Thyroid gland (tissue), 4 donors: ENCODE data around the gene EFCC1. TPM values are rescaled to one million over a fixed set of nuclear protein-coding genes. Genes with fewer than 3 reads are reported as not detected.

Experiments used
- DNase-seq, 2 donors: peaks; one replicate each; pipeline ENCODE4 v3.0.0-alpha.2; 2019
- H3K27ac ChIP-seq, 3 donors: fragments of 200-600 bp; sonication (generic); 1 replicate in 2 of 3; 2 replicates in 1 of 3; pipeline ENCODE4 v1.5.1; 2016 to 2019; ENCODE audit warnings: mild to moderate bottlenecking in 1 of 3, moderate library complexity in 1 of 3
- H3K27me3 ChIP-seq: fragments of 200-600 bp; sonication (generic); one replicate; pipeline ENCODE4 v1.5.1; 2019
- H3K36me3 ChIP-seq, 2 donors: fragments of 200-600 bp; sonication (generic); one replicate each; pipeline ENCODE4 v1.5.1; 2016 to 2019
- H3K4me1 ChIP-seq, 2 donors: fragments of 200-600 bp; sonication (generic); one replicate each; pipeline ENCODE4 v1.5.1; 2017 to 2019
- H3K4me3 ChIP-seq, 3 donors: fragments of 200-600 bp; sonication (generic); replicated peaks in 1 of 3; 1 replicate in 2 of 3; 2 replicates in 1 of 3; pipeline ENCODE4 v1.5.1; 2016; ENCODE audit warnings: mild to moderate bottlenecking in 1 of 3
- H3K9me3 ChIP-seq: fragments of 200-600 bp; sonication (generic); one replicate; pipeline ENCODE4 v1.5.1; 2017
- CTCF ChIP-seq, 6 experiments: fragments of 200-600 bp in 3 of 6; fragments of 450-650 bp in 3 of 6; sonication (generic) in 3 of 6; IDR thresholded peaks; one replicate each; pipeline ENCODE4 v1.5.1; 2016 to 2019; ENCODE audit warnings: antibody characterized with exemption in 6 of 6, mild to moderate bottlenecking in 2 of 6, inconsistent platforms in 1 of 6, moderate library complexity in 1 of 6
- POLR2A ChIP-seq, 2 donors: fragments of 450-650 bp; IDR thresholded peaks; one replicate each; pipeline ENCODE4 v1.6.1; 2017; ENCODE audit warnings: antibody characterized with exemption in 2 of 2, mild to moderate bottlenecking in 2 of 2, moderate library complexity in 1 of 2
- WGBS, 2 donors: methylation state at CpG; one replicate each; pipeline ENCODE4 v1.1.5; 2017; 5-methylcytosine and 5-hydroxymethylcytosine counted together
- intact Hi-C: fragments of 100-400 bp; cut with DNase I; formaldehyde crosslinking; loops from one replicate; pipeline ENCODE4 v1.15.1; 2023
- total RNA-seq, 4 donors: library from RNA; depleted of rRNA; stranded (reverse); fragments of >200 nt; gene quantifications; one replicate each; pipeline ENCODE4 v1.2.3, GENCODE V29; 2016

EFCC1 gene
- total RNA-seq, 4 donors from 2014 or later, result 3.6 to 16.8 (median 9.9) TPM

GRCh38 chr3:129038121-129038855 lies 37.2 kb downstream of the EFCC1 start:
- intact Hi-C loops, result no loop called here
- Histone ChIP-seq H3K27me3 (no peaks in the 10 kb centered on the region), H3K36me3 (no peaks in the 10 kb centered on the region), H3K9me3 (no peaks in the 10 kb centered on the region), H3K4me1 (peaks cover 7 to 15% of the 10 kb centered on the region in 2 donors), H3K27ac (no peak overlapping the region), H3K4me3 (no peak overlapping the region)
- no peak for DNase-seq
- WGBS, 2 donors, result 78 to 82% methylated on average over 9 to 10 of the region's 10 CpGs
- TF ChIP-seq CTCF (IDR thresholded peaks at IDR 0.05), result no peak

GRCh38 chr3:129039271-129040038 lies 38.4 kb downstream of the EFCC1 start:
- Histone ChIP-seq H3K27me3 (no peaks in the 10 kb centered on the region), H3K27ac (no peak overlapping the region), H3K9me3 (no peaks in the 10 kb centered on the region), H3K4me3 (no peak overlapping the region), H3K4me1 (peaks cover 7 to 15% of the 10 kb centered on the region in 2 donors), H3K36me3 (no peaks in the 10 kb centered on the region)
- intact Hi-C loops, result no loop called here
- no peak for TF ChIP-seq POLR2A (IDR thresholded peaks at IDR 0.05)
- no peak for TF ChIP-seq CTCF (IDR thresholded peaks at IDR 0.05)
- WGBS, 2 donors, result 40 to 55% methylated on average over 10 to 13 of the region's 14 CpGs
- peak; percentile 45 to 48 for DNase-seq

GRCh38 chr3:129040039-129040336 lies 38.9 kb downstream of the EFCC1 start:
- intact Hi-C loops, result no loop called here

GRCh38 chr3:129040579-129041300 lies 39.6 kb downstream of the EFCC1 start:
- TF ChIP-seq CTCF (IDR thresholded peaks at IDR 0.05) (no peak), POLR2A (IDR thresholded peaks at IDR 0.05) (no peak)
- intact Hi-C loops, result no loop called here
- H3K36me3 ChIP-seq, result no peaks in the 10 kb centered on the region
- H3K4me1 ChIP-seq, result peaks cover 4 to 11% of the 10 kb centered on the region in 2 donors
- H3K9me3 ChIP-seq, result no peaks in the 10 kb centered on the region
- no peaks in the 10 kb centered on the region for H3K27me3 ChIP-seq
- H3K27ac ChIP-seq, result no peak overlapping the region
- 85 to 91% methylated on average over 10 to 14 of the region's 15 CpGs for WGBS, 2 donors
- H3K4me3 ChIP-seq, result no peak overlapping the region
- no peak for DNase-seq

More at GRCh38 chr3:129040039-129040336, 38.9 kb downstream of the EFCC1 start:
- Histone ChIP-seq H3K4me3 (no peak overlapping the region), H3K4me1 (peaks cover 7 to 14% of the 10 kb centered on the region in 2 donors), H3K36me3 (no peaks in the 10 kb centered on the region), H3K9me3 (no peaks in the 10 kb centered on the region), H3K27me3 (no peaks in the 10 kb centered on the region), H3K27ac (no peak overlapping the region)
- 70 to 79% methylated on average over 3 of the region's 3 CpGs for WGBS, 2 donors
- DNase-seq, result no peak
- TF ChIP-seq POLR2A (IDR thresholded peaks at IDR 0.05), result no peak
- TF ChIP-seq CTCF (IDR thresholded peaks at IDR 0.05), result no peak
